ENCODE measurements around the gene METTL2B.

Gene METTL2B

GRCh38 chr7:128435327-128435686 is 41.2 kb upstream of the METTL2B start:
- Histone ChIP-seq H2AFZ (ENCODE audit: low read length) (no peak overlapping the region), H3K9me2 (replicated peaks; ENCODE audit: low read depth, low read length) (no peaks in the 10 kb centered on the region), H3K9me3 (ENCODE audit: insufficient read depth, low read depth, low read length) (no peaks in the 10 kb centered on the region), H3K27me3 (ENCODE audit: insufficient read depth, low read length, poor library complexity, severe bottlenecking) (no peaks in the 10 kb centered on the region), H3K36me3 (ENCODE audit: insufficient read depth, low read length) (no peaks in the 10 kb centered on the region), H3F3A (ENCODE audit: low read depth) (no peaks in the 10 kb centered on the region), H4K20me1 (ENCODE audit: insufficient read depth, low read length, poor library complexity, severe bottlenecking) (no peaks in the 10 kb centered on the region), H3K9ac (ENCODE audit: low read depth, low read length, poor library complexity, severe bottlenecking) (no peak overlapping the region), H3K4me1 (ENCODE audit: insufficient read depth, low read length, poor library complexity, severe bottlenecking) (no peaks in the 10 kb centered on the region), H3K4me3 (ENCODE audit: low read length, poor library complexity, severe bottlenecking) (no peak overlapping the region), H3K79me2 (ENCODE audit: insufficient read depth, low read length) (no peaks in the 10 kb centered on the region), H3K4me2 (ENCODE audit: low read depth, low read length, poor library complexity, severe bottlenecking) (no peak overlapping the region)
- no peak for TF ChIP-seq EZH2phosphoT487 (IDR thresholded peaks at IDR 0.05; ENCODE audit: borderline replicate concordance)
- TF ChIP-seq CTCF (conservative IDR thresholded peaks at IDR 0.05; ENCODE audit: low read length) = no peak

- Histone ChIP-seq H2AFZ (ENCODE audit: low read length) (no peak overlapping the region), H3K36me3 (ENCODE audit: insufficient read depth, low read length) (no peaks in the 10 kb centered on the region), H3K9me3 (ENCODE audit: insufficient read depth, low read depth, low read length) (no peaks in the 10 kb centered on the region), H3F3A (ENCODE audit: low read depth) (no peaks in the 10 kb centered on the region), H4K20me1 (ENCODE audit: insufficient read depth, low read length, poor library complexity, severe bottlenecking) (no peaks in the 10 kb centered on the region), H3K4me2 (ENCODE audit: low read depth, low read length, poor library complexity, severe bottlenecking) (no peak overlapping the region), H3K4me3 (ENCODE audit: low read length, poor library complexity, severe bottlenecking) (no peak overlapping the region), H3K4me1 (ENCODE audit: insufficient read depth, low read length, poor library complexity, severe bottlenecking) (no peaks in the 10 kb centered on the region), H3K9me2 (replicated peaks; ENCODE audit: low read depth, low read length) (no peaks in the 10 kb centered on the region), H3K9ac (ENCODE audit: low read depth, low read length, poor library complexity, severe bottlenecking) (no peak overlapping the region), H3K79me2 (ENCODE audit: insufficient read depth, low read length) (no peaks in the 10 kb centered on the region), H3K27me3 (ENCODE audit: insufficient read depth, low read length, poor library complexity, severe bottlenecking) (no peaks in the 10 kb centered on the region)
- no peak for TF ChIP-seq EZH2phosphoT487 (IDR thresholded peaks at IDR 0.05; ENCODE audit: borderline replicate concordance)
- no peak for TF ChIP-seq CTCF (conservative IDR thresholded peaks at IDR 0.05; ENCODE audit: low read length)
Measured at GRCh38 chr7:128437426-128438332, 38.9 kb upstream of the METTL2B start.

GRCh38 chr7:128442356-128442755 is 34.2 kb upstream of the METTL2B start:
- H3K4me2 ChIP-seq (ENCODE audit: low read depth, low read length, poor library complexity, severe bottlenecking) = no peak overlapping the region
- no peak overlapping the region for H2AFZ ChIP-seq (ENCODE audit: low read length)
- no peak for TF ChIP-seq EZH2phosphoT487 (IDR thresholded peaks at IDR 0.05; ENCODE audit: borderline replicate concordance)
- TF ChIP-seq CTCF (conservative IDR thresholded peaks at IDR 0.05; ENCODE audit: low read length) = no peak
- H3K79me2 ChIP-seq (ENCODE audit: insufficient read depth, low read length) = no peaks in the 10 kb centered on the region
- no peaks in the 10 kb centered on the region for H3K9me3 ChIP-seq (ENCODE audit: insufficient read depth, low read depth, low read length)
- no peaks in the 10 kb centered on the region for H3F3A ChIP-seq (ENCODE audit: low read depth)
- no peaks in the 10 kb centered on the region for H3K36me3 ChIP-seq (ENCODE audit: insufficient read depth, low read length)
- H3K4me1 ChIP-seq (ENCODE audit: insufficient read depth, low read length, poor library complexity, severe bottlenecking) = no peaks in the 10 kb centered on the region
- H3K4me3 ChIP-seq (ENCODE audit: low read length, poor library complexity, severe bottlenecking) = no peak overlapping the region
- no peak overlapping the region for H3K9ac ChIP-seq (ENCODE audit: low read depth, low read length, poor library complexity, severe bottlenecking)
- no peaks in the 10 kb centered on the region for H4K20me1 ChIP-seq (ENCODE audit: insufficient read depth, low read length, poor library complexity, severe bottlenecking)
- no peaks in the 10 kb centered on the region for H3K9me2 ChIP-seq (replicated peaks; ENCODE audit: low read depth, low read length)
- H3K27me3 ChIP-seq (ENCODE audit: insufficient read depth, low read length, poor library complexity, severe bottlenecking) = no peaks in the 10 kb centered on the region
